Endothelial cell of umbilical vein (primary cell): ENCODE results near the gene VPS52. TPM values are rescaled to one million over a fixed set of nuclear protein-coding genes. Genes with fewer than 3 reads are reported as not detected.

Experiments
- BruUV-seq: library from RNA; stranded (reverse); fragments of 400-500 nt; replicated peaks from 2 replicates; lab custom pipeline; 2021; lab: Mats Ljungman, UMichigan
- CTCF ChIA-PET: fragments of 300-600, 350-600 bp; sonication (Branson Sonifier 250); formaldehyde crosslinking; loops from one replicate; lab custom pipeline; 2021; ENCODE audit warnings: antibody characterized with exemption, inconsistent platforms; lab: Charles Lee
- POLR2A ChIA-PET: fragments of 300-600, 350-600 bp; sonication (Branson Sonifier 250); formaldehyde crosslinking; loops from one replicate; lab custom pipeline; 2021; ENCODE audit warnings: antibody characterized with exemption, inconsistent platforms; lab: Charles Lee
- DNase-seq: peaks from one replicate; pipeline ENCODE4 v3.0.0-alpha.2; 2011; ENCODE audit warnings: low read depth, low spot score
- FAIRE-seq: peaks from 2 replicates; lab custom pipeline; 2011; peaks lifted over from hg19 to GRCh38; lab: Jason Lieb, UNC
- H2AFZ ChIP-seq: 2 replicates; pipeline ENCODE4 v1.6.0; 2012; ENCODE audit warnings: low read depth, low read length, control low read depth, inconsistent platforms
- H3K27ac ChIP-seq: 2 replicates; pipeline ENCODE4 v1.5.1; 2011; ENCODE audit warnings: low read depth, mild to moderate bottlenecking, control low read depth, low read length, moderate library complexity; ENCODE audit not compliant: insufficient read depth
- H3K27me3 ChIP-seq, 2 experiments: 2 replicates each; pipeline versions ENCODE4 v1.6.0 to v1.6.1; 2011; ENCODE audit warnings: low read length in 2 of 2, mixed read lengths in 1 of 2; ENCODE audit not compliant: control insufficient read depth in 2 of 2, insufficient read depth in 2 of 2
- H3K36me3 ChIP-seq, 2 experiments: 2 replicates in 1 of 2; 3 replicates in 1 of 2; pipeline ENCODE4 v1.5.1; 2011; ENCODE audit warnings: low read length in 2 of 2, mild to moderate bottlenecking in 1 of 2, moderate library complexity in 1 of 2; ENCODE audit not compliant: control insufficient read depth in 2 of 2, insufficient read depth in 2 of 2; ENCODE audit errors: extremely low read depth in 1 of 2
- H3K4me1 ChIP-seq: 3 replicates; pipeline ENCODE4 v1.5.1; 2011; ENCODE audit warnings: mild to moderate bottlenecking, low read length; ENCODE audit not compliant: control insufficient read depth, insufficient read depth; ENCODE audit errors: extremely low read depth
- H3K4me2 ChIP-seq: 2 replicates; pipeline ENCODE4 v1.6.1; 2011; ENCODE audit warnings: low read length, control low read depth, mixed read lengths; ENCODE audit not compliant: insufficient read depth
- H3K4me3 ChIP-seq, 3 experiments: fragments of 200-600 bp in 1 of 3; sonication (generic), shearing (Covaris generic) in 1 of 3; replicated peaks in 1 of 3; 2 replicates each; pipeline ENCODE4 v1.5.1; 2011 to 2016; ENCODE audit warnings: control low read depth in 3 of 3, low read length in 3 of 3, mild to moderate bottlenecking in 2 of 3, inconsistent platforms in 1 of 3, low read depth in 1 of 3, moderate library complexity in 1 of 3; ENCODE audit not compliant: insufficient read depth in 1 of 3
- H3K79me2 ChIP-seq: 2 replicates; pipeline ENCODE4 v1.6.0; 2012; ENCODE audit warnings: low read length, inconsistent platforms; ENCODE audit not compliant: control insufficient read depth, insufficient read depth
- H3K9ac ChIP-seq: replicated peaks from 2 replicates; pipeline ENCODE3; 2011; ENCODE audit warnings: low read length, control low read depth; ENCODE audit not compliant: insufficient read depth; ENCODE audit errors: extremely low read depth
- H3K9me1 ChIP-seq: replicated peaks from 3 replicates; pipeline ENCODE4 v1.6.0; 2011; ENCODE audit warnings: mild to moderate bottlenecking, low read length; ENCODE audit not compliant: control insufficient read depth, insufficient read depth; ENCODE audit errors: extremely low read depth
- H3K9me3 ChIP-seq: replicated peaks from 2 replicates; pipeline ENCODE4 v1.5.1; 2012; ENCODE audit warnings: low read length, inconsistent platforms; ENCODE audit not compliant: control insufficient read depth, insufficient read depth
- H4K20me1 ChIP-seq: replicated peaks from 2 replicates; pipeline ENCODE3; 2011; ENCODE audit warnings: mild to moderate bottlenecking, low read length; ENCODE audit not compliant: control insufficient read depth, insufficient read depth; ENCODE audit errors: extremely low read depth
- FOS ChIP-seq: IDR thresholded peaks from 2 replicates; pipeline ENCODE4 v1.6.1; 2011; ENCODE audit warnings: mild to moderate bottlenecking, low read length, moderate library complexity, borderline replicate concordance; ENCODE audit not compliant: insufficient read depth
- GATA2 ChIP-seq: IDR thresholded peaks from 2 replicates; pipeline ENCODE4 v1.7.0; 2011; ENCODE audit warnings: low read depth, mild to moderate bottlenecking, moderate library complexity, mixed read lengths, low read length; ENCODE audit not compliant: insufficient read length, insufficient read depth
- JUN ChIP-seq: IDR thresholded peaks from 2 replicates; pipeline ENCODE4 v1.6.1; 2011; ENCODE audit warnings: borderline replicate concordance, low read depth; ENCODE audit not compliant: insufficient read length, insufficient read depth
- MYC ChIP-seq: IDR thresholded peaks from one replicate; pipeline ENCODE4 v1.6.1; 2011; ENCODE audit warnings: mild to moderate bottlenecking, low read depth, low read length
- POLR2A ChIP-seq: IDR thresholded peaks from 2 replicates; pipeline ENCODE4 v1.6.1; 2012; ENCODE audit warnings: low read depth, mild to moderate bottlenecking, control low read depth, low read length
- POLR2AphosphoS5 ChIP-seq: IDR thresholded peaks from 2 replicates; pipeline ENCODE4 v1.6.1; 2012; ENCODE audit warnings: low read depth, mild to moderate bottlenecking, control low read depth, low read length, moderate library complexity; ENCODE audit not compliant: insufficient read depth
- dilution Hi-C: fragments of 300-500 bp; cut with MboI; formaldehyde crosslinking; loops from one replicate; pipeline ENCODE4 v1.15.0; 2019; ENCODE audit warnings: low sequenced_read_pairs; ENCODE audit not compliant: extremely low pct_ligation_motif_present
- intact Hi-C: fragments of 100-400 bp; cut with micrococcal nuclease; formaldehyde crosslinking; loops from one replicate; pipeline ENCODE4 v1.10.0; 2022
- polyA plus RNA-seq, 4 experiments: library from polyadenylated mRNA; depleted of rRNA in 3 of 4; stranded (reverse) in 3 of 4; unstranded in 1 of 4; fragments of >200 nt; gene quantifications; 2 replicates each; pipeline versions ENCODE4 v1.2.1 to v1.2.3, GENCODE V29; 2011 to 2012; ENCODE audit warnings: missing spikeins in 1 of 4
- total RNA-seq: library from RNA; stranded (reverse); gene quantifications from 2 replicates; pipeline ENCODE4 v1.2.3, GENCODE V29; 2021
- TF ChIP-seq, protein P1 (sequence below), 2 donors: IDR thresholded peaks; 1 replicate in 1 of 2; 2 replicates in 1 of 2; pipeline ENCODE4 v1.5.1; 2011; ENCODE audit warnings: low read length in 2 of 2, mild to moderate bottlenecking in 2 of 2, moderate library complexity in 2 of 2, control low read depth in 1 of 2, inconsistent platforms in 1 of 2, low read depth in 1 of 2; ENCODE audit not compliant: insufficient read depth in 1 of 2; ENCODE audit errors: extremely low read depth in 1 of 2
- TF ChIP-seq, protein P2 (sequence below): IDR thresholded peaks from 2 replicates; pipeline ENCODE4 v1.6.1; 2011; ENCODE audit not compliant: insufficient read depth, insufficient read length

The VPS52 gene
- total and polyA plus RNA-seq, 2 donors (not counting 3 experiments of a cell fraction or from before 2014, with no cell fraction given): 49.2 to 112 TPM

DNA sequence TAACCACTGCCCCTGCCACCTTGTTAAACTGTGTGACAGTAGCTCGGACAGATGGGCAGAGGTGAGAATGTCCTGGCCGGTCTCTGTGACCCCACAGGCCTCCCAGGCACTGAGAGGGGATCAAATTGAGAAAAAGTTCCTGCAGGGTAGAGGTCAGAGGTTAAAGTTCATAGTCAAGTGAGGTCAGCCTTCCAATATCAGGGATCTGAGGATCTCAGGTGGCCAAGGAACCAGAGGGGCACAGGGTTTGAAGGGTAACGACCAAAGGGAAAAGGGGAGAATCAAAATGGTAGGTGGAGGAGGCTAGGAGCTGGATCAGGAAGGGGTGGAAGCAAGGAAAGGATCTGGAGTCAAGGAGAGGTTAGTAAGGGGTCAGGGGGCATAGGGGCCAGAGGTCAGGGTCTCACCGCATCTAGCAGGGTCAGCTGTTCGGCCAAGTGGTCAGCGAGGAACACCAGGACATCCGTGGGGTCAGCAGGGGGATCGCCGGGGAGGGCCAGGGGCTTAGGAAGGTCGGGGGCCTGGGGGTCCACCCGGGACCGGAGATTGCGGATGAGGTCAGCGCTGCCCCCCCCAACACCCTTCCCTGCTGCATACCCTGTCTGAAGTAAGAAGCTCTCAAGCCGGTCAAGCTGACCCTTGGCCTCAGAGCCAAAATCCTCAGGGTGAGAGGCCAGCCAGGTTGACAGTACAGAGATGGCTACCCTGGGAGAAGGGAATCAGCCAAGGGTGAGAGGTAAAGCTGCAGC lies 24.1 kb upstream of the VPS52 start:
- H3K27me3 ChIP-seq: no peaks in the 10 kb centered on the region
- H3K36me3 ChIP-seq: peaks cover 7 to 33% of the 10 kb centered on the region in 2 experiments
- no peak overlapping the region for H3K4me2 ChIP-seq
- BruUV-seq: no TSS peak
- no peaks in the 10 kb centered on the region for H3K9me1 ChIP-seq
- intact Hi-C loops: no loop called here
- H3K9me3 ChIP-seq: no peaks in the 10 kb centered on the region
- no peak overlapping the region for H3K9ac ChIP-seq
- TF ChIP-seq FOS: no peak
- TF ChIP-seq POLR2AphosphoS5: no peak
- TF ChIP-seq, protein P1, sequence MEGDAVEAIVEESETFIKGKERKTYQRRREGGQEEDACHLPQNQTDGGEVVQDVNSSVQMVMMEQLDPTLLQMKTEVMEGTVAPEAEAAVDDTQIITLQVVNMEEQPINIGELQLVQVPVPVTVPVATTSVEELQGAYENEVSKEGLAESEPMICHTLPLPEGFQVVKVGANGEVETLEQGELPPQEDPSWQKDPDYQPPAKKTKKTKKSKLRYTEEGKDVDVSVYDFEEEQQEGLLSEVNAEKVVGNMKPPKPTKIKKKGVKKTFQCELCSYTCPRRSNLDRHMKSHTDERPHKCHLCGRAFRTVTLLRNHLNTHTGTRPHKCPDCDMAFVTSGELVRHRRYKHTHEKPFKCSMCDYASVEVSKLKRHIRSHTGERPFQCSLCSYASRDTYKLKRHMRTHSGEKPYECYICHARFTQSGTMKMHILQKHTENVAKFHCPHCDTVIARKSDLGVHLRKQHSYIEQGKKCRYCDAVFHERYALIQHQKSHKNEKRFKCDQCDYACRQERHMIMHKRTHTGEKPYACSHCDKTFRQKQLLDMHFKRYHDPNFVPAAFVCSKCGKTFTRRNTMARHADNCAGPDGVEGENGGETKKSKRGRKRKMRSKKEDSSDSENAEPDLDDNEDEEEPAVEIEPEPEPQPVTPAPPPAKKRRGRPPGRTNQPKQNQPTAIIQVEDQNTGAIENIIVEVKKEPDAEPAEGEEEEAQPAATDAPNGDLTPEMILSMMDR (IDR thresholded peaks at IDR 0.05; ENCODE audit: extremely low read depth in 1 of 2, insufficient read depth in 1 of 2, low read depth in 1 of 2, low read length in 2 of 2): no peak
- TF ChIP-seq POLR2A: no peak
- TF ChIP-seq, protein P2, sequence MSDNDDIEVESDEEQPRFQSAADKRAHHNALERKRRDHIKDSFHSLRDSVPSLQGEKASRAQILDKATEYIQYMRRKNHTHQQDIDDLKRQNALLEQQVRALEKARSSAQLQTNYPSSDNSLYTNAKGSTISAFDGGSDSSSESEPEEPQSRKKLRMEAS: no peak
- TF ChIP-seq JUN: no peak
- TF ChIP-seq GATA2: no peak
- TF ChIP-seq MYC: no peak
- no peak overlapping the region for H3K4me3 ChIP-seq
- no peaks in the 10 kb centered on the region for H4K20me1 ChIP-seq
- dilution Hi-C loops: no loop called here
- H3K4me1 ChIP-seq: peaks cover 13% of the 10 kb centered on the region
- no peak overlapping the region for H3K27ac ChIP-seq
- no peak for FAIRE-seq
- ChIA-PET CTCF (interaction anchor here (1.4 kb wide), 1 partner anchor 18 kb away, joined by 3 read pairs; the partner anchor contains the start of gene B3GALT4), POLR2A (no interaction called here)
- H2AFZ ChIP-seq: no peak overlapping the region
- no peak for DNase-seq
- H3K79me2 ChIP-seq: peaks cover 8% of the 10 kb centered on the region
